ENCODE results near the gene CDK9. TPM values are rescaled to one million over a fixed set of nuclear protein-coding genes. Genes with fewer than 3 reads are reported as not detected.
"Not testable (repeated sequence)": the region's sequence is repeated elsewhere in the genome, so short reads cannot be mapped to it uniquely, and the experiment has no call there.

Gene CDK9
- total and polyA plus RNA-seq, 2 donors = 30.1 to 66.2 TPM

DNA sequence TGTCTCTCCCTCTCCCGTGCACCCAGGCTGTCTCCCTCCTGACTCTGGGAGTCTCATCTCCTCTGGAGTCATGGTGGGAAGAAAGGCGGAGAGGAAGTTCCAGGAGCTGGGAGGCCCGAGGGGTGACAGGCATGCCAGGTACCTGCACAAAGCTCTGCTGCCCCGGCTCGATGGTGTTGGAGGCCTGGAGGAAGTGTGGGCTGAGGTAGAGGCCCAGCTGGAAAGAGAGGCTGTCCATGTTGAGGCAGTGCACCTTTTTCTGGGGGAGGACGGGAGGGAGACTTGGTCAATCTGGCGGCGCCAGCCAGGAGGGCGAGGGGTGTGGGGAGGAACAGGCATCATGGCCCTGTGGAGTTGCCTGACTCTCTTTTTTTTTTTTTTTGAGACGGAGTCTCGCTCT lies 32.7 kb downstream of the CDK9 start:
- no peak for DNase-seq (ENCODE audit: extremely low spot score)
- Histone ChIP-seq H3K36me3 (ENCODE audit: insufficient read depth) (peaks cover 2% of the 10 kb centered on the region), H3K4me1 (ENCODE audit: insufficient read depth) (no peaks in the 10 kb centered on the region), H3K4me3 (ENCODE audit: low read depth, low read length) (no peak overlapping the region), H3K27ac (ENCODE audit: low read depth) (no peak overlapping the region)
- WGBS = 92% methylated on average over 11 of the region's 11 CpGs

DNA sequence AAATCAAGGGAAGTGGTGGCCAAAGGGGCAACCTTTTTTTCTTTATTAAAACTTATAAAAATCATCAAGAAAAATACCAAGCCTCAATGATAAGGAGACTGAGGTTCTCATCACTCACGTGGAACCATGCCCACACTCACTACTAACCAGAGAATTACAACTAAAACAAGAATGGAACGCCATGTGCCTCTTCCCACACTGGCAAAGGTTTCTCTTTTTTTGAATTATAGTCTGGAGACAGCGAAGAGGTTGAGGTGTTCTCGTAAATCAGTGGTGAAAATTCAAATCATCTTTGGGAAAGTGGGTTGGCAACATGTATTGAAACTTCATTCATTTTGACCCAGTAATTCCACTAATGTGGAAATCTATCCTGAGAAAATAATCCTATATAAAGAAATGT lies 36.3 kb downstream of the CDK9 start:
- Histone ChIP-seq H3K27ac (ENCODE audit: low read depth) (no peak overlapping the region), H3K36me3 (ENCODE audit: insufficient read depth) (peaks cover 3% of the 10 kb centered on the region), H3K4me1 (ENCODE audit: insufficient read depth) (no peaks in the 10 kb centered on the region), H3K4me3 (ENCODE audit: low read depth, low read length) (no peak overlapping the region)
- 80% methylated on average over 4 of the region's 4 CpGs for WGBS
- DNase-seq (ENCODE audit: extremely low spot score) = no peak

DNA sequence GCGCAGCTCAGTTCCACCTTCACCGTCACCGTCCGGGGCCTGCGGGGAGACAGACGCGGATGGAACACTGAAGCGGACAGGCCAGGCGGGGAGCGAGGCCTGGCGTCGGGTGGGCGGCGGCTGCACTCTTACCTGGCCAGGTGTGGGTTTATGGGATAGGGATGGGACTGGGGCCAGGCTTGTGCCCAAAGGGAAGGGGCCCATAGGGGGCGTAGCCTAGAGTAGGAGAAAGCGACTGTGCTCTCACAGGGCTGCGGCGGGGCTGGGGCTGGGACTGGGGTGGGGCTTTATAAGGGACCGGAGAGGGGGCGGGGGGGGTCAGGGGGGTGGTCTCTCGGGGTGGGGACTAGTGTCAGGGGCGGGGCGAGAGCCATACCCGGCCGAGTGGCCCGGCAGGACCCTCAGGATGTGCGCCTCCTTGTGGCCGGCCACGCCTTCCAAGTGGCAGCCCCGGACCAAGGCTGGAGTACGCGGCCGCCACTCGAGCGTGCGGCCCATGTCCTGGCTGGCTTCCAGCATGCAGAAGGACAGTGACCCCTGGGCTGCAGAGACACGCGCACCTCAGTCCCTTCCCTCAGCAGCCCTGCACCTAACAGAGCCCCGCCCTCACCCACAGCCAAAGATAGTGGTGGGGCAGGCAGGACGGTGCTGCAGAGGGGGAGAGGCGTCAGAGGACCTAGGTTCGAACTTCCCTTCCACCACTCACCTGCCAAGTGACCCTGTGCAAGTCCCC lies 39.7 kb downstream of the CDK9 start:
- no peak for DNase-seq (ENCODE audit: extremely low spot score)
- Histone ChIP-seq H3K27ac (ENCODE audit: low read depth) (no peak overlapping the region), H3K36me3 (ENCODE audit: insufficient read depth) (peaks cover 3% of the 10 kb centered on the region), H3K4me3 (ENCODE audit: low read depth, low read length) (no peak overlapping the region), H3K4me1 (ENCODE audit: insufficient read depth) (no peaks in the 10 kb centered on the region)
- WGBS = 46% methylated on average over 42 of the region's 42 CpGs

DNA sequence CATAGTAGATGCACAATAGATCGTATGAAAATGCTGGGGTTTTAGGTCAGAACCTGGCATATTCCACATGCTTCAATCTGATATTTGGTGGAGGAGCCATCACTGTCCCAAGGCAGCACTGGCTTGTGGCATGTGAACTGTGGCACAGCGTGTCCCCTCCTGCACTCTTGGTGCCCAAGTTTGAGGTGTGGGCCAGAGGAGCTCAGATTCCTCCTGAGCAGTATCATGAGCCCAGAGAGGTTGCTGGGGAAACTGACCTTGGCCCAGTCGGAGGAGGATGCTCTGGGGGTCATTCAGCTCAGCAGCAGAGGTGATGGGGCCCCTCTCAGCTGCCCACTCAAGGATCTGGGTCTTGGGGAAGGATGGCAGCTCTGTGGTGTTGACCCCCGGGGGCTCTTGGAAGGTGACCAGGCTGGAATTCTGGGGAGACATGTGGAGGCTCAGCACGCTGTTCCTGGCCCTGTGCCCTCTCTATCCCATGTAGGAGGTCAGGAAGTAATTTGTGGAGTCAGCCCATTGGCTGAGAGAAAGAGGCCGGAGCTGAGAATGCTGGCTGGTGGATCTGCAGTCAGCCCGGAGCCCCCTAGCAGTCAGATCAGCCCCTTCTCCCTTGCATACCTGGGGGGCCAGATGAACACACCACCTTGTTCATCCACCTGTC lies 40.5 kb downstream of the CDK9 start:
- Histone ChIP-seq H3K36me3 (ENCODE audit: insufficient read depth) (peaks cover 3% of the 10 kb centered on the region), H3K27ac (ENCODE audit: low read depth) (no peak overlapping the region), H3K4me3 (ENCODE audit: low read depth, low read length) (no peak overlapping the region), H3K4me1 (ENCODE audit: insufficient read depth) (no peaks in the 10 kb centered on the region)
- WGBS = 61% methylated on average over 7 of the region's 7 CpGs
- DNase-seq (ENCODE audit: extremely low spot score) = no peak

DNA sequence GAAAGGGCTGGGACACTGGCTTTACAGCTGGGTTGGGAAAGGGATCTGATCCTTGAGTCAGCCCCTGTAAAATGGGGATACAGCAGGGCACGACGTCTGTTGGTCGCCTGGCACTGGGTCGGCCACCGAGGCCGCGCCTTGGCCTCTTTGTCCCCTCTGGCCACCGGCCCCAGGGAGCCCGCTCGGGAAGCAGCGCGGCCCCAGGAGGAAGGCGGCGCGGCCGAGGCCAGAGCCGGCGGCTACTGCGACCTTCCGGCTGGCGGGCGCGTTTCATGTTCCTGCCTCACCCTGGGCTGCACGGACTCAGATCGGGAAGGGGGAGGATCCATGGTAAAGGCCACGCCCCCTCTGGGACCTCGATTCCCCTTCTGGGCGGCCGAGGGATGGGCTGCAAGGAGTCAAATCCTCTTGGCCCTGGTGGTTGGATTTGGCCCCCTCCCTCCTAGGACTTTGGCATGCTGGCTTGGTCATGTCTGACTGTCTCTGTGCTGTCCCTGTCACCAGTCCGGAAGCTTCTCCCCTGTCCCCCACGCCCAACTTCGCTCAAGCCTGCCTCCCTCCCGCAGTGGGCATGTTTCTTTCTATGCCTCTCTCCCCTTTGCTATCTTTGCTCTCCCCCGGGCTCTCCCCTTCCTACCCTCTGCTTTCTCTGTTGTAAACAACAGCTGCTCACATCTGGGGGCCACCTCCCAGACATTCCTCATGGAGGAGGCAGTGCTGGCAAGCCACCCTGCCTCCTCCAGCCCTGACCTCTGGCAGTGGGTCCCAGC lies 42.6 kb downstream of the CDK9 start:
- H3K36me3 ChIP-seq (ENCODE audit: insufficient read depth) = peaks cover 3% of the 10 kb centered on the region
- H3K27ac ChIP-seq (ENCODE audit: low read depth) = peak overlapping the region; percentile 80
- 8% methylated on average over 34 of the region's 34 CpGs for WGBS
- peak; percentile 62 for DNase-seq (ENCODE audit: extremely low spot score)
- no peaks in the 10 kb centered on the region for H3K4me1 ChIP-seq (ENCODE audit: insufficient read depth)
- no peak overlapping the region for H3K4me3 ChIP-seq (ENCODE audit: low read depth, low read length)

DNA sequence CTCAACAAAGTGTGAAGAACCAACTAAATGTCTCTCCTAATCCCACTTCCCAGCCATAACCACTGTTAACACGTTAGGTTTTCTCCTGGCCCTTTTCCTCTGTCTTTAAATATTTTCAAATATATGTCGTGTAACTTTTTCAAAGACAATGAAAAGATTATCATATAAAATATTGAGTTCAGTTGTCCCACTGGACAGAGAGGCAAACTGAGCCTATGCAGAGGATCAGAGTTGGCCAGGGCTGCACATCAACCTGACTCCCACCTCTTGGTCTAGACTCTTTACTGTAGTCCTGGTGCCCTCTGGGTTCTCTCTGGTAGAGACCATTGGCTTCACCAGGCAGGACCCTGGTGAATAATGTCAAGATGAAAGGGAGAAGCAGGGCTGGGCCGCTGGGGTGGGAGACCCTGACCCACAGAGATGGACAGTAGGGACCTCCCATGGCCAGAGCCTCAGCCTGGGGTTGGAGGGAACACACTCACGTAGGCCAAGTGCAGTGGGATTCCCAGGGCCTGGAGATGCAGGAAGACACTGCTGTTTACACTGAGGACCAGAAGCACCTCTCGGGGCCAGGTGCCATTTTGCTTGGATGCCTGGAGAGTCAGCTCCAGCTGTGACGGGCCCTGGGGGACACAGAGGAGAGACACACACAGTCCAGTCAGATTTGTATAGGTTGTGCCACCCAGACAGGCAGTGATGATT lies 43.5 kb downstream of the CDK9 start:
- no peaks in the 10 kb centered on the region for H3K4me1 ChIP-seq (ENCODE audit: insufficient read depth)
- H3K4me3 ChIP-seq (ENCODE audit: low read depth, low read length) = no peak overlapping the region
- peaks cover 3% of the 10 kb centered on the region for H3K36me3 ChIP-seq (ENCODE audit: insufficient read depth)
- peak overlapping the region; percentile 69 for H3K27ac ChIP-seq (ENCODE audit: low read depth)
- no peak for DNase-seq (ENCODE audit: extremely low spot score)
- 79% methylated on average over 6 of the region's 6 CpGs for WGBS

DNA sequence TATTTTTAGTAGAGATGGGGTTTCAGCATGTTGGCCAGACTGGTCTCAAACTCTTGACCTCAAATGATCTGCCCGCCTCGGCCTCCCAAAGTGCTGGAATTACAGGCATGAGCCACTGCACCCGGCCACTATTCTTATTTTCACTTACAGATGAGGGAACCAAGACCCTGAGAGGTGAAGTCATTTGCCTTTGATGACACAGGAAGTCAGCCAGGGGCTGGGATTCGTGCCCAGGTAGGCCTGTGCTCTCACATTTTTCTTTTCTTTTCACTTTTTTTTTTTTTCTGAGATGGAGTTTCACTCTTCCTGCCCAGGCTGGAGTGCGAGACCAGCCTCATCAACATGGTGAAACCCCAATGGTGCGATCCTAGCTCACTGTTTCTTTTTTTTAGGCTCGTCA lies 46.4 kb downstream of the CDK9 start:
- 72% methylated on average over 7 of the region's 7 CpGs for WGBS
- DNase-seq (ENCODE audit: extremely low spot score) = no peak
- no peaks in the 10 kb centered on the region for H3K36me3 ChIP-seq (ENCODE audit: insufficient read depth)
- no peaks in the 10 kb centered on the region for H3K4me1 ChIP-seq (ENCODE audit: insufficient read depth)
- no peak overlapping the region for H3K27ac ChIP-seq (ENCODE audit: low read depth)
- H3K4me3 ChIP-seq (ENCODE audit: low read depth, low read length) = no peak overlapping the region

DNA sequence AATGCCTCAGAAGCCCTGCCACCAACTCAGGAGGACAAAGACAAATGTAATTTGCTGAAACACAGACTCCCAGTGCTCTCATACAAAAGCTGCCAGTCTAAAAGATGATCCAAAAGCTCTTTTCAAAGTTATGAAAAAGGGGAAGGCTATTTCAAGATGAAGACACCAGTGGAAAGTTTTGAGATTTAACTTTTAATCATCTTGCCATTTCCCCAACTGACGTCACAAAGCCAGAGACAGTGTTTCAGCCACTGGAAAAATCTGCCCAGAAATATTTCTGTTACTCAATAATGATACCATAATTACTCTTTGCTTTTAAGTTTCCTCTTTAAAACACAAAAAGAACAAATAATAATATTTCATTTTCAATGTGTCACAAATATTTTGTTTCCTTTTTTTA lies 47.7 kb downstream of the CDK9 start:
- Histone ChIP-seq H3K4me3 (ENCODE audit: low read depth, low read length) (no peak overlapping the region), H3K4me1 (ENCODE audit: insufficient read depth) (no peaks in the 10 kb centered on the region), H3K36me3 (ENCODE audit: insufficient read depth) (no peaks in the 10 kb centered on the region), H3K27ac (ENCODE audit: low read depth) (no peak overlapping the region)
- WGBS = 32% methylated on average over 1 of the region's 1 CpG
- DNase-seq (ENCODE audit: extremely low spot score) = no peak

DNA sequence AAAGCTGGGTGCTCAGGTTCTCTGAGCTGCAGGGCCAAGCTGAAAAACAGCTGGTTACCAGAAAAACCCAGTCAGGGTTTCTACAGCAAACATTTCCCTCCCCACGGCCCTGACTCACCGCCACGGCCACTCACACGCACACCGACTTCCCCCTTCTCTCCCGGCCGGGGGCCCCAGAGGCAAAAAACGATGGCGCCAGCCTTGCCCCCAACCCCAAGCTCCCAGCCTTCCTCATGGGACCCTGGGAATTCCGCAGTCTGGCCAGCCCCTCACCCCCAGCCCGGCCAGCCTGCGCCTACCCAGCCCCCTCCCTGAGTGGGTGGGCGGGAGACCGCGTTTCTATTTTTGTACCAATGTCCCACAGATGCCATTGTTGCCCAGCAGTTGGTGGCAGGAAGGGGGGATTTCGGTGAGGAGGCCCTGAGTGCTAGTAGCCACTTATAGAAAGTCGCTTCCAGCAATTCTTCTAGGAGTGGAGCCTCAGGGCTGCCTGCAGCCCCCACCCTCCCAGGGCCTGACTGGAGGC lies 50.2 kb downstream of the CDK9 start:
- no peaks in the 10 kb centered on the region for H3K4me1 ChIP-seq (ENCODE audit: insufficient read depth)
- H3K36me3 ChIP-seq (ENCODE audit: insufficient read depth) = no peaks in the 10 kb centered on the region
- 33% methylated on average over 17 of the region's 17 CpGs for whole genome bisulfite sequencing
- no peak overlapping the region for H3K4me3 ChIP-seq (ENCODE audit: low read depth, low read length)
- no peak for DNase-seq (ENCODE audit: extremely low spot score)
- H3K27ac ChIP-seq (ENCODE audit: low read depth) = peak overlapping the region; percentile 84

DNA sequence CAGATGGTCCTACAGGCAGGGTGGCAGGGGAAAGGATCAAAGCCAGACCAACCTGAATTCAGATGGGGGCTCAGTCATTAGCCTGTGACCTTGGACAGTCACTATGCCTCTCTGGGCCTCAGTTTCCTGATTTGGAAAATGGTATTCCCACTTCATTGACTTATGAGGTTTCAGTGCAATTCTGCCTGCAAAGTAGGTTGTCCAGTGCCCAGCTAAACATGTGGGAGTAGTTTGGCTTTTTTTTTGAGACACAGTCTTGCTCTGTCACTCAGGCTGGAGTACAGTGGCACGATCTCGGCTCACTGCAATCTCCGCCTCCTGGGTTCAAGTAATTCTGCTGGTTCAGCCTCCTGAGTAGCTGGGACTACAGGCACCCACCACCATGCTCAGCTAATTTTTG lies 50.7 kb downstream of the CDK9 start:
- not testable (repeated sequence) for H3K4me1 ChIP-seq (ENCODE audit: insufficient read depth); H3K4me3 ChIP-seq (ENCODE audit: low read depth, low read length); DNase-seq (ENCODE audit: extremely low spot score); H3K36me3 ChIP-seq (ENCODE audit: insufficient read depth)
- 78% methylated on average over 3 of the region's 3 CpGs for WGBS
- H3K27ac ChIP-seq (ENCODE audit: low read depth) = peak overlapping the region; percentile 84

DNA sequence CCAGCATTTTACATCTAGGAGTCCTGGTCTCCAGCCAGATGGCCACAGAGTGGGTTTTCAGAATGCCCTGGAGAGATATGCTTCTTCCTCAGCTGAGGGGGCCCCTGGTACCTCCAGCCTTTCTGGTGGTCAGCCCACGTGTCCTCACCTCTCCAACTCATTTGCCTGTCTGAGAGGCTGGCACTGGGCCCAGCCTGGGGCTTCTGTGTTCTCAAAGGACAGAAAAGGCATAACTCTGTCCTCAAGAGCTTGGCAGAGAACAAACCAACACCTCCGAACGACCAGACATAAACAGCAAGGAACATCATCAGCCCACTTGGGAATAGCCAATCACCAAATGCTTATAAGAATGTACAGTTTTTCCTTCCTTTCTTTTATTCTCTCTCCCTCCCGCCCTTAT lies 51.5 kb downstream of the CDK9 start:
- H3K36me3 ChIP-seq (ENCODE audit: insufficient read depth) = no peaks in the 10 kb centered on the region
- 61% methylated on average over 4 of the region's 4 CpGs for WGBS
- DNase-seq (ENCODE audit: extremely low spot score) = no peak
- no peak overlapping the region for H3K4me3 ChIP-seq (ENCODE audit: low read depth, low read length)
- no peak overlapping the region for H3K27ac ChIP-seq (ENCODE audit: low read depth)
- no peaks in the 10 kb centered on the region for H3K4me1 ChIP-seq (ENCODE audit: insufficient read depth)

DNA sequence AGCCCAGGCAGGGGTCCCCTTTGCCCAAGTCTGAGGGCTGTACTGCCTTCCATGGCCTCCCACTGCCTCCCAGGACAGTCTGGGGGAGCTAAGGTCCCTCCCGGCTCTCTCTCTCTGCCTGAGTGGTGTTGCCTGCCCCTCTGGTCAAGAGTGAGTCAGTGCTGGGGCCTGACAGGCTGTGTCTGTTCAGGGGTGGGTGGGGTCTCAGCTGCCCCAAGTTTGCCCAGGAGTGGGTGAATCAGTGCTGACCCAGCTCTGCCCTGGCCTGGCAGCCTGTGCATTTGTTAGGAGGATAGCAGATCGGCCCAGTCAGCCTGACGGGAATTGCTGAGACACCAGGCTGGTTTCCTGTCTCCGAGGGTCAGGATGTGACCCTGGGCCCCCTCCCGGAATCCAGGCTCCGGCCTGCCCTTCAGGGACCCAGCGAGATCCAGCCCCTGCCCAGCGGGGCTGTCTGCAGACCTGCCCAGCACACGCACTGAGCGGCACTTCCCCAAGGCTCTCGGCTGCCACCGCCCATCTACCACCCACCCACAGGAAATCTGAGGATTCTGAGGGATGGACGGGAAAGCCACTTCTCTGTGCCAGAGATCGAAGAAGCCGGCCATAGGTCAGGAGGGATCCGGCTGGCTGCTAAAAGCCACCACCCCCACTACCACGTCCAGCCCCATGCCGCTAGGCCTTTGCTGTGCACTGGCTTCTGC lies 52.7 kb downstream of the CDK9 start:
- 34% methylated on average over 18 of the region's 18 CpGs for WGBS

More for the DNA sequence above, 52.7 kb downstream of the CDK9 start:
- H3K4me3 ChIP-seq (ENCODE audit: low read depth, low read length) = no peak overlapping the region
- H3K27ac ChIP-seq (ENCODE audit: low read depth) = peak overlapping the region; percentile 76
- no peaks in the 10 kb centered on the region for H3K36me3 ChIP-seq (ENCODE audit: insufficient read depth)
- DNase-seq (ENCODE audit: extremely low spot score) = no peak
- H3K4me1 ChIP-seq (ENCODE audit: insufficient read depth) = no peaks in the 10 kb centered on the region
